GM12891 (cell line): ENCODE results near the gene OSCP1.

ENCODE experiments used
- POLR2A ChIP-seq: IDR thresholded peaks from 2 replicates; pipeline ENCODE4 v1.6.1; 2011; ENCODE audit warnings: low read depth, low read length, control low read depth
- POLR2AphosphoS5 ChIP-seq: IDR thresholded peaks from 2 replicates; pipeline ENCODE4 v1.6.1; 2011; ENCODE audit warnings: low read depth, low read length, control low read depth
- SPI1 ChIP-seq: IDR thresholded peaks from 2 replicates; pipeline ENCODE4 v1.6.1; 2011; ENCODE audit warnings: low read depth, low read length, control low read depth
- TAF1 ChIP-seq: IDR thresholded peaks from 2 replicates; pipeline ENCODE4 v1.6.1; 2011; ENCODE audit warnings: low read depth, low read length, control low read depth

GRCh38 chr1:36433102-36433501 lies 17.1 kb downstream of the OSCP1 start:
- TF ChIP-seq POLR2A (no peak), POLR2AphosphoS5 (no peak), TAF1 (no peak), SPI1 (no peak)
